ELF-1 (cell line): ENCODE data around the gene MAPK8.
A peak's percentile ranks its signal among the peaks of the same experiment; 100 is the strongest.
"Not testable (repeated sequence)": the region's sequence is repeated elsewhere in the genome, so short reads cannot be mapped to it uniquely, and the experiment has no call there.

Experiments
- DNase-seq: peaks from one replicate; pipeline ENCODE4 v3.0.0-alpha.2; 2016; ENCODE audit warnings: low read depth, low spot score

The MAPK8 gene

DNA sequence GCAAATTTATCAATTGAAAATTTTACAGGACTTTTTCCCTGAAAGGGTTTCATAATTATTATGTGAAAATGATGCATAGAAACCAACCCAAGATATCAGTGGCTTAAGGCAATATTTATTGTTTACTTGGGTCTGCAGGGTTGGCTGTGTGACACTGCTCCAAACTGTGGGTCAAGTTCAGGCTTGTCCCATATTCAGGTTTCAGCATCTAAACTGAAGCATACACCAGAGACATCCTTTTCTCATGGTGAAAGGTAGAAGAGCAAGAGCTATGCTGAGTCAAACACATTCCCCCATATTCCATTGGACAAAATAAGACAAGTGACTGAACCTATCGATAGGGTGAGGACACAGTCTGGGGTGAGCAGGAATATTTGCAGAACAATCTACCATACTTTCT lies 110.9 kb downstream of the MAPK8 start:
- no peak for DNase-seq

GRCh38 chr10:48418189-48418788 lies 111.8 kb downstream of the MAPK8 start:
- DNase-seq = no peak

DNA sequence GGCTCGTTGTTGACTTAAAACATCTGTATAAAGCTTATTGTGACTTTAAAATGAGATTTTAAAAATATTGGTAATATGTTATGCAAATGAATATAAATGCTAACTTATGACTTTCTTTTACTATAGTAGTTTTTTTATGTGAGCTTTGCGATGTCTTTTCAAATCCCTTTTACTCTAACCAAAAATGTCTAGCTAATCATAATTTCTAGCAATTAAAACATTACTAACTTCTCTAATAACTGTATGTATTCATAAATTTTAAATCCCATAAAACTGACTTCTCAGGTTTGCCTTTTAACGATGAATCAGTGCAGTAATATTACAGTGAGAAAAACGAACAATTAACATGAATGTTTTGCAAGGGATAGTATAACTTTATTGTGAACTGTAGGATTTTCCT lies 113.2 kb downstream of the MAPK8 start:
- DNase-seq = no peak

DNA sequence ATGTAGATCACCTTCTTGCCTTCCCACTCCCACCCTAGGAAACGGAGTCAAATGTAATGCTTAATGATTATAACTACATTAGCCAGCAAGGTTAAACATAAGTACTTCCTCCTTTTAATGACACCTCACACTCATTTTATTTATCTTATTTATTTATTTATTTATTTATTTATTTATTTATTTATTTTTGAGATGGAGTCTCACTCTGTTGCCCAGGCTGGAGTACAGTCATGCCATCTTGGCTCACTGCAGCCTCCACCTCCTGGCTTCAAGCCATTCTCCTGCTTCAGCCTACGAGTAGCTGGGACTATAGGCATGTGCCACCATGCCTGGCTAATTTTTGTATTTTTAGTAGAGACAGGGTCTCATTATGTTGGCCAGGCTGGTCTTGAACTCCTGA lies 115.4 kb downstream of the MAPK8 start:
- not testable (repeated sequence) for DNase-seq

DNA sequence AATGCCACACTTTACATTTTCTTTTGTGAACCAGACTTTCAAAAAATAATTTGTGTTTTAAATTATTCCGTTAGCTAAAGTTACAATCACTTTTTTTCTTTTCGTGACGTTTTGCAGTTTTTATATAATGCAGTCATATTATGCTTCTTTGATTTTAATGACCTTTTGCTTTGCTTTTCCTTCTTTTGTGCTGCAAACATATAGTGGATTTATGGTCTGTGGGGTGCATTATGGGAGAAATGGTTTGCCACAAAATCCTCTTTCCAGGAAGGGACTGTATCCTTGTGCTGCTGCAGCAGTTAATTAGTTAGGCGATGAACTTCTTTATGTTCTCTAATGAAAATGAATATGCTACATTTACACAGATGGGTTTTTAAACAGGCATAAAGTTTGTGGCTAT lies 117.4 kb downstream of the MAPK8 start:
- no peak for DNase-seq

DNA sequence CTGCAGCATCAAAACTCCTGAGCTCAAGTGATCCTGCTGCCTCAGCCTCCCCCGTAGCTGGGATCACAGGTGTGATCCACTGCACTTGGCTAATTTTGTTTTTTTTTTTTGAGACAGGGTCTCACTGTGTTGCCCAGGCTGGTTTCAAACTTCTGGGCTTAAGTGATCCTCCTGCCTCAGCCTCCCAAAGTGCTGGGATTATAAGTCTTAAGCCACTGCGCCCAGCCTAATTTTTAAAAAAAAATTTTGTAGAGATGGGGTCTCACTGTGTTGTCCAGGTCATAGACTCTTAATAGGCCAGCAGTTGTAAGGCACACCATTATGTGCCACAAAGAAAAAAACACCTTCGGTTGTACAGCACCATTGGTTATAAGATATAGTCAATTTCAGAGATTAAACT lies 122.4 kb downstream of the MAPK8 start:
- DNase-seq = no peak

DNA sequence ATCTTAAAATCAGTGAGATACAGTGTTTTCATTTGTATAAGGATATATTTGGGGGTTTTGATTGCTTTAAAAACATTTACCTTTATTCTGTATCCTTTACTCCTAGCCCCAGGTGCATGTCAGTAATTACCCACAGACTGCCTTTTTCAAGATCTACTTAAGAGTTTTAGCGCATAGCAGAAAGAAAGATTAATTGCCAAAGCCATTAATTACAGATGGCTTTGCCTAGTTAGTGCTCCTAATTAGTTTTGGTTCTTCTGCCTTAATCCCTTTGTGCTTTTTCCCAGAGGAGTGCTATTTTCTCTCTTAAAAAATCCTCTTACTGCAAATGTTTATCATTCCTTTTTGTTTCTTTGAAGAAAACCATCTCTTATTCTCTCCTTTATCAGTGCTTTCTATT lies 122.8 kb downstream of the MAPK8 start:
- DNase-seq = no peak

GRCh38 chr10:48430402-48430993 lies 124.0 kb downstream of the MAPK8 start:
- no peak for DNase-seq

DNA sequence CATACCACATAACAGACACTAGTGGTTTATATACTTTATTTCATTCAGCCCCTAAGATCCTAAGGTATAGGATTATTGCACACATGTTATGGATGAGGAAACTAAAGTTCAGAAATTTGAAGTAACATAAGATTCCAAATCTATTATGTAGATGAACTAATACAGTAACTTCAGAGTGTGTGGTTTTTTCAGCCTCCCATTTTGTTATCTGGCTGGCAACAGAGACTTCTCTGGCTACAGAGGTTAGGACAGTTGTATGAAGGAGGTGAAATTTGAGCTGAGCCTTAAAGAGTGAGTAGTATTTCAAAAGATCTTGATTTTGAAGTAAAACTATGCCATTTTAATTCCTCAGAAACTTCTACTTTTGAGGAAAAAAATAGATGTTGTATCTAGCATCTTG lies 125.4 kb downstream of the MAPK8 start:
- DNase-seq = no peak

- no peak for DNase-seq
Observed at GRCh38 chr10:48437546-48437945, 131.1 kb downstream of the MAPK8 start.

DNA sequence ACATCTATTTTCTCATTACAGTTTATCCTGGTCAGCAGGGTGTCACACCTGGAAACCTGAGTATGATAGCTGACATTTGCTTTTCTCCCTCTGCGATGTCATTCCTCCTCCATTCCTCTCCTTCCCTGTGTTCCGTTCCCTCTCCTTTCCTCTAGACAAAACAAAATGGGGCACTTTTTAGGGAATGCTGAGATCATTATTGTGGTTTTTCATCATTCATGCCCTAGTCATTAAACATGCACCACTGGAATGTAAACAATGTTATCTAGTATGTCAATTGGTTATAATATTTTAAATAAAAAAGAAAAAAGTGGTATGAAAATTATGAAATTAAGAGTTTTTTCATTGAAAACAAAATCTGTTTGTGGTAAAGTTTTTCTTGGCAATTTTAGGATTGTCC lies 132.6 kb downstream of the MAPK8 start:
- no peak for DNase-seq

GRCh38 chr10:48439581-48440041 lies 133.1 kb downstream of the MAPK8 start:
- DNase-seq = no peak

DNA sequence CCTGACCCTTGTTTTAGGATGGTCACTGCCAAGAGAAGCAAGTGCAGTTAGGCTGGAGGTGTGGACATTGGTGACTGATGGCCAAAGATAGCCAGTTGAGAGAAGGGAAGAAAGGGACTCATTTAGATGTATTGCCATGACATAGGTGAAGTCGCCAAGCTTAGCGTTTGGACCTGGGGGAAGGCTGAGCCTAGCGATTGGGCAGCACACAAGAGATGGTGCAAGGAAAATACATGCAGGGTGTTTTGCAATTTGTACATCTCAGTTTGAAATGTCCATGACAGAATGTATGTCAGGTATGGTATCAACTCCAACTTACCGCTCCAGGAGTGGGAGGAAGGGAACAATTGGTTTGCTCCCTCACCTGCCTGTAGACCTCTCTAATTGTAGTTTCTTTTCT lies 134.3 kb downstream of the MAPK8 start:
- no peak for DNase-seq

GRCh38 chr10:48442090-48442808 lies 135.8 kb downstream of the MAPK8 start:
- no peak for DNase-seq

GRCh38 chr10:48442809-48443177 lies 136.3 kb downstream of the MAPK8 start:
- no peak for DNase-seq

GRCh38 chr10:48444266-48444665 lies 137.8 kb downstream of the MAPK8 start:
- DNase-seq = peak; percentile 37

- DNase-seq = peak; percentile 35
Observed at GRCh38 chr10:48444861-48445841, 138.7 kb downstream of the MAPK8 start.

- no peak for DNase-seq
Observed at GRCh38 chr10:48445932-48446331, 139.5 kb downstream of the MAPK8 start.

- no peak for DNase-seq
Observed at GRCh38 chr10:48446785-48447184, 140.3 kb downstream of the MAPK8 start.

DNA sequence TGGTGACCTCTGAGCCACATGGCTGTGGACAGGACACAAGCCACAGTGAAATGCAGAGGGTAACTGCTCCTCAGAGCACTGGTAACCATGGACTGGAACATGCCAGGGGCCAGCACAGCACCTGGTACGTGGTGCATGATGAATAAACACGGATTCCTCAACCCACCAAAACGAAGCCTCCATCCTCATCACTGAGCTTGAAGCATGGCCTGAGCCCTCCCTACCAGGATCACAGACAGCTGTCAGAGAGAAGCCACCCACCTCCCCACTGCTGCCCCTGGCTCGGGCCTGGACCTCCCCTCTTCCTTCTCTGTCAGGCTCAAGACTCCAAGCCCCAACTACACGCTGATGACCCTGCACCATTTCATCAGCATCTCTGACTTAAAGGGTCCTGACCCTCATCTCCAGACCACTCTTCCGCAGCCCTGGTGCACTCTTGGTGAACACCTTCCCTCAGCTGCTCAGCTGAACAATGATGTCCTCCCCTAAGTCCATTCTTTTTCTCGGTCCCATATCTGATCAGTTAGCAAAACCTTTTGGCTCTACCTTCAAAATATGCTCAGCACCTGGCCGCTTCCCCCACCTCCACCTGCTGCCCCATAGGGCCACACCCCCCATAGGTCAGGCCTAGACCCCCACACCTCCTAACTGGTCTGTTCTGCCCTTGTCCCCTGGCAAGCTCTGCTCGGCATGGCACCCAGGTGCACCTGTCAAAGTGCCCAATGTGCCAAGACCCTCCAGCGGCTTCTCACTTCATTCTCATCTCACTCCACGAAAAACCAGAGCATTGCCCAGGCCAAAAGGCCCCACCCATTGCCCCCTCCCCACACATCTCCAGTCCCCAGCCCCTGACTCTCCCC lies 141.1 kb downstream of the MAPK8 start:
- no peak for DNase-seq

DNA sequence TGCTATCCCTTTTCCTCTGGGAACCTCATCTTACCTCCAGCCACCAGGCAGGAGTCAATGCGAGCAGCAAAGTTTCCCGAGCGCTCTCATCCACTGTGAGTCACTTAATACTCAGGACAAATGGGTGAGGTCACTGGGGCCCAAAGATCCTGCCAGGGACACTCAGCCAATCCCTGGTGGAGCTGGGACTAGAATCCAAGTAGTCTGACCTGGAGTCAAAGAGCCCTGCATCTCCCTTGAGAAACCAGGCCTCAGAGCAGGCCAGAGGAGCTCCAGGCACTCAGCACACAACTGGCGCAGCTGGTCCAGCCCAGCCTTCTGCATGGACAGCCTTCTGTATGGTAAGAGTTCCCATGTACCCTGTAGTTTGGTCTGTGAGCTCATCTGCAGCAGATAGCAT lies 142.3 kb downstream of the MAPK8 start:
- DNase-seq = no peak
